NCI-H187 (cell line): ENCODE measurements around the gene KDM1B.
"Not testable (repeated sequence)": the region's sequence is repeated elsewhere in the genome, so short reads cannot be mapped to it uniquely, and the experiment has no call there.

Source experiments
- DNase-seq, 2 experiments: peaks; one replicate each; lab custom pipeline; 2025; lab: John Stamatoyannopoulos, UW

The KDM1B gene

DNA sequence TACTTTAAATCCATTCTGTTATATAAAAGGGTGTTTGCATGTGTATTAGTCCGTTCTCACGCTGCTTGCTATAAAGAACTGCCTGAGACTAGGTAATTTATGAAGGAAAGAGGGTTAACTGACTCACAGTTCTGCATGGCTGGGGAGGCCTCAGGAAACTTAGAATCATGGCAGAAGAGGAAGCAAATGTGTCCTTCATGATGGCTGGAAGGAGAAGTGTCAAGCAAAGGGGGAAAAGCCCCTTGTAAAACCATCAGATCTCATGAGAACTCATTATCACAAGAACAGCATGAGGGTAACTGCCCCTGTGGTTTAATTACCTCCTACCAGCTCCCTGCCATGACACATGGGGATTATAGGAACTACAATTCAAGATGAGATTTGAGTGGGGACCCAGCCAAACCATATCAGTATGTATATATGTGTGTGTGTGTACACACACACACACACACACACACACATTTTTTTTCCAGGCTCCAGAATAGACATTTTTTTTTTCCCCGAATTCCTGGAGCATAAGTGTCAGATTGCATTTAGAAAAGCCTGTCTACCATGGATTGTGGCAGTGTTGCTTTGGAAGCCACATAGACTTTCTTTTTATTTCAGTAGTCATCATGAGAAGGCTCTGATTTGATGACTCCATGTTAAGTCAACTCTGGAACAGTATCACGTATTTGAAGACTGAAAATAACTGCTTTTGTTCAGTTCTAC lies 31.5 kb downstream of the KDM1B start:
- no peak for DNase-seq

GRCh38 chr6:18187701-18188100 lies 32.5 kb downstream of the KDM1B start:
- no peak for DNase-seq

DNA sequence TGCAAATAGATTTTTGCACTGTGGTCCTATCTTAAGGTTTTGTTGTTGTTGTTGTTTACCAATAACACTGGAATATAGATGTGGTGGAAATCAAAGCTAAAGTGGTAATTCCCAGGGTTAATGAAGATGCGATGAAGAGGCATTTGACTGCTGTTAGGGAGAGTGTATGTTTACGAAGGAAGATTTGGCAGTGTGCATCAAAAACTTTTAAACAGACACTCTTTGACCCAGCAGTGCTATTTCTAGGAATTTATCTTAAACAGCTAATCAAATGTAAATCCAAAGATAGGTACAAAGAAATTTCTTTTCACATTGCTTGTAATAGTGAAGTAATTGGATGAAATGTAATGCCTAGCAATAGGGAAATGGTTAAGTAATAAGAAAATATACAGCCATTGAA lies 34.0 kb downstream of the KDM1B start:
- DNase-seq: no peak

DNA sequence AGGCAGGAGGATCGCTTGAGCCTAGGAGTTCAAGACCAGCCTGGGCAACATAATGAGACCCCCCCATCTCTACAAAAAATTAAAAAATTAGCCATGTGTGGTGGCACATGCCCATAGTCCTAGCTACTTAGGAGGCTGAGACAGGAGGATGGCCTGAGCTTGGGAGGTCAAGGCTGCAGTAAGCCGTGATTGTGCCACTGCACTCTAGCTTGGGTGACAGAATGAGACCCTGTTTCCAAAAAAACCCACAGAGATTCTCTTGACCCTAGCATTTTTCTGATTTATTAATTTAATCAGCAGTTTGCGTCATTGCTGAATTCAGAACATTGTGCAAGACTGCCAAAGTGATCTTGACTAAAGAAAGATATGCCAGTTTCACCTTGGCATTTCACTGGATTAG lies 36.8 kb downstream of the KDM1B start:
- no peak for DNase-seq

- no peak for DNase-seq
Measured at GRCh38 chr6:18203786-18204185, 48.6 kb downstream of the KDM1B start.

DNA sequence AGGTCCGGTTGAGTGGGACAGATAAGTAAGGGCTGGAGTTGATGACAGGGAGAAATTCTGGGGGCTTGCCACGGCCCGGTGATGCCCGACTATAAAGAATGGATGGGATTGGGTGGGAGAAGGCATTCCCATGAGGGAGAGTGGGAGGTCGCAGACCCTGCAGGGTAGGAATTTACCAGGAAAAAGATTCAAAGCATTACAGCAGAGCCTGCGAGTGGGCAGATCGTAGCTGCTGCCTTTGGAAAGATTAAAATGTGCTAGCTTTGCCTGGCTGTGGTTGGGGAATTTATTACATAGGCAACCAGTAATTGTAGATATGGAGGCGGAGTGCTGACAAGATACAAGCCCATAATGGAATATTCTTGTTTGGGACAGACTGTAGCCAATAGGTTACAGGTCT lies 49.5 kb downstream of the KDM1B start:
- no peak for DNase-seq

DNA sequence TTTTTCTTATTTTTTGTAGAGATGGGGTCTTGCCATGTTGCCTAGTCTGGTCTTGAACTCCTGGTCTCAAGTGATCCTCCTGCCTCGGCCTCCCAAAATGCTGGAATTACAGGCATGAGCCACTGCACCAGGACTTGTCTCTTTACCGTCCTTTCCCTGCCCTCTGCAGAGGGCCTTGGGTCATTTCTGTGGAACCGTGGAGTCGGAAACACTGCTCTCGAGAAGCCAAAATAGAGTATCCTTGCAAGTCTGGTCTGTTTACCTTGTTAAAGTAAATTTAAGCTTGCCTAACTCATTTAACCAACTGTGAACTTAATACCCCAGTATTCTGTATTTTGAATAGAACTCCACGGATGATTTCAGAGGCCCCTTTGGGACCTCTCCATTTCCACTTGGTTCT lies 51.4 kb downstream of the KDM1B start:
- DNase-seq: peak; percentile 39 to 50

GRCh38 chr6:18207438-18207837 lies 52.2 kb downstream of the KDM1B start:
- peak; percentile 23 to 44 for DNase-seq

DNA sequence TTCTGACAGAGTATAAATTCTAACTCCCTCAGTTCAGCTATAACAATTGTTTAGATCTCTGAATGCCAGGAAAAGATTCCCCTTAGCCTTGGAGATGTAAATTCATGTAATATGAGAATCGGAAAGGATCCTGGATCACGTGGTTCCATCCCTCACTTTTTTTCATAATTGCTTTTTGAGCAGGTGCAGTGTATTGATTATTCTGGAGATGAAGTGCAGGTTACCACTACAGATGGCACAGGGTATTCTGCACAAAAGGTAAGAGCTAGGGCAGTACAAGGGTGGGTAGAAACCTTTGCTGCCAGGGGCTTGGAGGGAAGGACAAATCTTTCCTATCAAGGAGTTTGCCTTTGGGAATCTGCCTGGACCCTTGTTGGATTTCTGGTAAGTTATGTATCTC lies 52.7 kb downstream of the KDM1B start:
- peak; percentile 59 to 71 for DNase-seq

DNA sequence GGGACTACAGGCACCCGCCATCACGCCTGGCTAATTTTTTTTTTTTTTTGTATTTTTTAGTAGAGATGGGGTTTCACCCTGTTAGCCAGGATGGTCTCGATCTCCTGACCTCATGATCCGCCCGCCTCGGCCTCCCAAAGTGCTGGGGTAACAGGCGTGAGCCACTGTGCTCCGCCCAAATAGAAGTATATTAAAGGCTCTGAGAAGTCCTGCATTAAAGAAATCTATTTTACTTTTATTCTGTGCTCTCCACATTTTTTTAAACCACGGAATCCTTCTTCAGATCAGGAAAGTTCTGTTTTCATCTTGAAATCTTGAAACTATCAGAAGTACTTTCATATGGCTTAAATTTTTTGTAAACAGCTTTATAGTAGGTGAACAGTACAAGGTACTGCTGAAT lies 53.6 kb downstream of the KDM1B start:
- DNase-seq: not testable (repeated sequence)

DNA sequence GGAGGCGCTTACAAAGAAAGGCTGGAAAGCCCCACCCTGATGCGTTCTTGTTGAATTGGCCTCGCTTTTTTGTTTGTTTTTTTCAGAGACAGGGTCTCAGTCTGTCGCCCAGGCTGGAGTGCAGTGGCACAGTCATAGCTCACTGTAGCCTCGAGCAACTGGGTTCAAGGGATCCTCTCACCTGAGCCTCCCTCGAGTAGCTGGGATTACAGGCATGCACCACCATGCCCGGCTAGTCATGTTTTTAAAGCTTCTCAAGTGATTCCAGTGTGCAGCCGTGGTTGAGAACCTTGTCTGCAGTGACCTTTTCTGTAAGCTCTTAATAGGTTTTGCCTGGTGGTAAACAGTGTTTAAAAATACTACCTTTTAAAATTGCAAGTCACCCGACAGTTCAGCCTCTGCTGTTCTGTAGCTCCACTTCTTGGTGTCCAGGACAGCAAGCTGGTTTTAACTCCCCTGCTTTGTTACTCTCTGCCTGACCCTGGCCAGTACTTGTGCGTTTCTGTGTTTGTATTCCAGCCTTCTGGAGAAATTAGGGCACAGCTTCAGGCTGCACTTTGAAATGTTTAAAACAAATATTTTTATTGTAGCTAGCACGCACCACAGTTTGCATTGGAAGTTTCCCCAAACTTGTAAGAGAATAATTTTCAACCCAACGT lies 54.4 kb downstream of the KDM1B start:
- DNase-seq: no peak

DNA sequence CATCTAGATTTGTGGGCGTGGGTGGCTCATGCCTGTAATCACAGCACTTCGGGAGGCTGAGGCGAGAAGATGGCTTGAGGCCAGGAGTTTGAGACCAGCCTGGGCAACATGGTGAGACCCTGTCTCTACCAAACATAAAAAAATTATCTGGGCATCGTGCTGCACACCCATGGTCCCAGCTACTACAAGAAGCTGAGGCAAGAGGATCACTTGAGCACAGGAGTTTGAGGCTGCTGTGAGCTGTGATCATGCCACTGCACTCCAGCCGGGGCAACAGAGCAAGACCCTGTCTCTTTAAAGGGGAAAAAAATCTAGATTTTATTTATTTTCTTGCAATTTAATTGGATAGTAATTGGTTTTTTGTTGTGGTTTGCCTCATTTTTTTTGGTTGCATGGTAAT lies 55.5 kb downstream of the KDM1B start:
- no peak for DNase-seq

GRCh38 chr6:18211338-18211737 lies 56.1 kb downstream of the KDM1B start:
- DNase-seq: no peak

DNA sequence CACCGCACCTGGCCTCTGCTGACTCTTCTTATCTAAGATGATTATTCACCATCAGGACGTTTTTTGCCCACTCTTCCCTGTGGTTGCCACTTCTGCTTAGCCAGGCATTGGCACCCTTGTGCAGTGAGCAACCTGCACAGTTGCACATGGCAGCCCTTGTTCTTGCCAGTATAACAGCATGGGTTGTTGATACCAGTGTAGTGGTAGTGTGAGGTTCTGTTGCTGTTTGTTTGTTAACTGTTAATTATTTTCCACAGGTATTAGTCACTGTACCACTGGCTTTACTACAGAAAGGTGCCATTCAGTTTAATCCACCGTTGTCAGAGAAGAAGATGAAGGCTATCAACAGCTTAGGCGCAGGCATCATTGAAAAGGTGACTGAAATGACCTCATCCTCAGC lies 57.0 kb downstream of the KDM1B start:
- no peak for DNase-seq

DNA sequence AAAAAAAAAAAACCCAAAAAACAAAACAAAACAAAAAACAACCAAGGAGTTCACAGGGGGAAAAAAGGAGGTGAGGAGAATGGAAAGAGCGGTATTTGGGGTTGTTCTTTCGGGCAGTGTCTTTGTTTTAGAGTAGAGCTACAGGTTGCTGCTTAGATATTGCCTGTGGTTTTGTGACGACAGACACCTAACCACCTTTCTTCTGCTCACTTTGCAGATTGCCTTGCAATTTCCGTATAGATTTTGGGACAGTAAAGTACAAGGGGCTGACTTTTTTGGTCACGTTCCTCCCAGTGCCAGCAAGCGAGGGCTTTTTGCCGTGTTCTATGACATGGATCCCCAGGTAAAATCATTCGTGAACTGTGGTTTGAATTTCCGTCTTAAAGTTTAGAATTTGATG lies 58.2 kb downstream of the KDM1B start:
- no peak for DNase-seq

DNA sequence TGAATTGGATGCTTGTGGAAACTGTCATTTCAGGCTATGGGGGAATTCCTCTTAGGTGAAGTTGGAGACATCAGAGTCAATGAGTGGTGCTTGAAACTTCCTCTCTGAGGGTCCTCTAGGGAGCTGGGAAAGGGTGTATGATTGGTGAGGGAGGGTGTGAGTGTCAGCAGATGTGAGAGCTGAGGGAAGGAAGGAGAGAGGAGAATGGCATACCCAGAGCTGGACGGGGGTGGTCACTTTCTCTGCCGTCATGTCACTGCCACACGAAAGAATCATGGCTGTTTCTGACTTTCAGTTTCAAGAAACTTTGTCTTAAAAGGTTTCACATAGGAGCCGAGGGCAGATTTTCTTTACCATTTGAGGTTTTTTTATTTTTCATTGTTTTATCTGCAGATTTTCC lies 58.8 kb downstream of the KDM1B start:
- DNase-seq: no peak

- DNase-seq: no peak
Measured at GRCh38 chr6:18215436-18215835, 60.2 kb downstream of the KDM1B start.

DNA sequence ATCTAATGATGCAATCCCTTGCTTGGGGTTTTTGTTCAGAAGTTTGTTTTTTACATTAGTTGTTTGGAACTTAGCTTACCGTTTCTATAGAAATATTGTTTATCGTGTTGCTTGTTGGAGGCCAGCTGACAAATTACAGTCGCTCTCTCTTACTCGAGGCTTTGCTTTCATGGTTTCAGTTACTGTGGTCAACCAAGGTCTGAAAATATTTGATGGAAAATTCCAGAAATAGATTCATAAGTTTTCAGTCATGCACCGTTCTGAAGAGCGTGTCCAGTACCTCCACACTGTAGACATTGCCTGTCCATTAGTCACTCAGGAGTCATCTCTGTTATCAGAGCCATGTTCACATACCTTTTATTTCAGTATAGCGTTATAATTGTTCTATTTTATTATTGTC lies 61.2 kb downstream of the KDM1B start:
- no peak for DNase-seq

- no peak for DNase-seq
Measured at GRCh38 chr6:18218233-18218632, 63.0 kb downstream of the KDM1B start.

GRCh38 chr6:18219591-18219990 lies 64.4 kb downstream of the KDM1B start:
- DNase-seq: no peak

- DNase-seq: no peak
Measured at GRCh38 chr6:18221288-18221615, 66.0 kb downstream of the KDM1B start.

DNA sequence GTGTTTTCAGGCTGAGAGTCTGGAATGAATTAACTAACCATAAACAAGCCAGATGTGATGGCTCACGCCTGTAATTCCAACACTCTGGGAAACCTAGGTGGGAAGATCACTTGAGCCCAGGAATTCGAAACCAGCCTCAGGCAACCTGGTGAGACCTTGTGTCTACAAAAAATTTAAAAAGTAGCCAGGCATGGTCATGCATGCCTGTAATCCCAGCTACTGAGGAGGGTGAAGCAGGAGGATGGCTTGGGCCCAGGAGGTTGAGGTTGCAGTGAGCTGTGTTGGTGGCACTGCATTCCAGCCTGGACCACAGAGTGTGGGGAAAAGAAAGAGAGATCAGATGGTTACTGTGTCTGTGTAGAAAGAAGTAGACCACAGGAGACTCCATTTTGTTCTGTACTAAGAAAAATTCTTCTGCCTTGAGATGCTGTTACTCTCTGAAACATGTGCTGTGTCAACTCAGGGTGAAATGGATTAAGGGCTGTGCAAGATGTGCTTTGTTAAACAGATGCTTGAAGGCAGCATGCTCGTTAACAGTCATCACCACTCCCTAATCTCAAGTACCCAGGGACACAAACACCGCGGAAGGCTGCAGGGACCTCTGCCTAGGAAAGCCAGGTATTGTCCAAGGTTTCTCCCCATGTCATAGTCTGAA lies 71.4 kb downstream of the KDM1B start:
- not testable (repeated sequence) for DNase-seq

DNA sequence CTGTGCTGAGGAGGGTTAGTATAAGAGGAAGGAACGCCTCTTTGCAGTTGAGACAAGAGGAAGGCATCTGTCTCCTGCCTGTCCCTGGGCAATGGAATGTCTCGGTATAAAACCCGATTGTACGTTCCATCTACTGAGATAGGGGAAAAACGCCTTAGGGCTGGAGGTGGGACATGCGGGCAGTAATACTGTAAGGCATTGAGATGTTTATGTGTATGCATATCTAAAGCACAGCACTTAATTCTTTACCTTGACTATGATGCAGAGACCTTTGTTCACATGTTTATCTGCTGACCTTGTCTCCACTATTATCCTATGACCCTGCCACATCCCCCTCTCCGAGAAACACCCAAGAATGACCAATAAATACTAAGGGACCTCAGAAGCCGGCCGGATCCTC lies 71.9 kb downstream of the KDM1B start:
- not testable (repeated sequence) for DNase-seq

GRCh38 chr6:18228590-18228989 lies 73.4 kb downstream of the KDM1B start:
- not testable (repeated sequence) for DNase-seq
